Hepatocyte (in vitro differentiated cells): Measurements from ENCODE around the gene RYR3.

Experiments
- CTCF ChIP-seq: fragments of 200-600 bp; sonication (generic); IDR thresholded peaks from 2 replicates; pipeline ENCODE4 v1.5.1; 2016; ENCODE audit warnings: antibody characterized with exemption, mild to moderate bottlenecking; ENCODE audit not compliant: poor library complexity
- EZH2 ChIP-seq: fragments of 200-600 bp; sonication (generic); IDR thresholded peaks from 2 replicates; pipeline ENCODE4 v1.6.1; 2016; ENCODE audit warnings: antibody characterized with exemption, mild to moderate bottlenecking, borderline replicate concordance
- EZH2phosphoT487 ChIP-seq: fragments of 200-600 bp; sonication (generic); IDR thresholded peaks from one replicate; pipeline ENCODE4 v1.6.1; 2018; ENCODE audit warnings: antibody characterized with exemption, mild to moderate bottlenecking, low read depth, moderate library complexity; ENCODE audit not compliant: unreplicated experiment, severe bottlenecking

GRCh38 chr15:33395321-33395720 is 84.6 kb downstream of the RYR3 start:
- TF ChIP-seq EZH2 = no peak
- no peak for TF ChIP-seq CTCF
- TF ChIP-seq EZH2phosphoT487 = no peak
